ENCODE data around the gene OGFOD3.
"Not testable (repeated sequence)": the region's sequence is repeated elsewhere in the genome, so short reads cannot be mapped to it uniquely, and the experiment has no call there.

OGFOD3 gene

DNA sequence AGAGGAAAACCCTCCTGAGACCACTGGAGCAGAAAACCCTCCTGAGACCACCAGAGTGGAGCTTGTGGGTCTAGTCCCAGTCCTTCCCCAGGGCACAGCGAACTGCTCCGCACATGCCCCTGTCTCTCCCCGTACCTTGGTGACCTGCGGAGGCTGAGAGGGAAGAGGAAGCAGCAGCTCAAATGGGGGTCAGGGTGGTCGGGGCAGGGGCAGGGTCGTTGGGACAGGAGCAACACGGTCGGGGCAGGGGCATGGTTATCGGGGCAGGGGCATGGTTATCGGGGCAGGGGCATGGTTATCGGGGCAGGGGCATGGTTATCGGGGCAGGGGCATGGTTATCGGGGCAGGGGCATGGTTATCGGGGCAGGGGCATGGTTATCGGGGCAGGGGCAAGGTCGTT, 6.3 kb downstream of the OGFOD3 start:
- H3K4me3 ChIP-seq (ENCODE audit: low read depth, low read length); H3K36me3 ChIP-seq (ENCODE audit: control insufficient read depth, insufficient read depth, low read length); H3K9ac ChIP-seq (ENCODE audit: low read length); H3K27ac ChIP-seq (ENCODE audit: low read depth, low read length); H3K27me3 ChIP-seq (ENCODE audit: control insufficient read depth, insufficient read depth, low read length); H3K9me3 ChIP-seq (ENCODE audit: control insufficient read depth, insufficient read depth, low read depth, low read length); H3K4me1 ChIP-seq (ENCODE audit: control insufficient read depth, insufficient read depth, low read length): not testable (repeated sequence)

DNA sequence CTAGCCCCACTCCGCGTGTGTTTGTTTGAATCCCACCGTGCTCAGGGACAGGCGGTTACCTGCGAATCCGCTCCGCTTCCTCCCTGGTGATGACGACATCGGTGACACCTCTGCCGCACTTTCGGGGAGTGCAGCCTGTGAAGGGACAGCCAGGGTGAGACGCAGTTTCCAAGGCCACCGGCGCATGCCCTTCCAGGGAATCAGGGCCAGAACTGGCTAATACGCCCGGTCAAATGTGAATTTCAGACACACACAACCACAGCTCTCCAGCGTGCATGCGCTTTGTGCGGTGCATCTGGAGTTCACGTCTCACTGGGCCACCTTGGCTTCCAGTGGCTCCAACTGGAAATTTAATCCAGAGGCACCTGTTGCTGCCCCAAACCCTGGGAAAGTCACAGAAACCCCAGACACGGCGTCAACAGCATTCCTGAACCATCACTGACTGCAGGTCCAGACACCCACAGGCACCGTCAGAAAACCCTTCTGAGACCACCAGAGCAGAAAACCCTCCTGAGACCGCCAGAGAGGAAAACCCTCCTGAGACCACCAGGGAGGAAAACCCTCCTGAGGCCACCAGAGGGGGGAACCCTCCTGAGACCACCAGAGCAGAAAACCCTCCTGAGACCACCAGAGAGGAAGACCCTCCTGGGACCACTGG, 6.9 kb downstream of the OGFOD3 start:
- Histone ChIP-seq H3K9me3 (ENCODE audit: control insufficient read depth, insufficient read depth, low read depth, low read length) (no peaks in the 10 kb centered on the region), H3K4me1 (ENCODE audit: control insufficient read depth, insufficient read depth, low read length) (peaks cover 3% of the 10 kb centered on the region; the same call in 1 of the 2 replicates), H3K27ac (ENCODE audit: low read depth, low read length) (no peak overlapping the region), H3K9ac (ENCODE audit: low read length) (peak overlapping the region; percentile 3), H3K36me3 (ENCODE audit: control insufficient read depth, insufficient read depth, low read length) (no peaks in the 10 kb centered on the region), H3K27me3 (ENCODE audit: control insufficient read depth, insufficient read depth, low read length) (no peaks in the 10 kb centered on the region), H3K4me3 (ENCODE audit: low read depth, low read length) (no peak overlapping the region)

DNA sequence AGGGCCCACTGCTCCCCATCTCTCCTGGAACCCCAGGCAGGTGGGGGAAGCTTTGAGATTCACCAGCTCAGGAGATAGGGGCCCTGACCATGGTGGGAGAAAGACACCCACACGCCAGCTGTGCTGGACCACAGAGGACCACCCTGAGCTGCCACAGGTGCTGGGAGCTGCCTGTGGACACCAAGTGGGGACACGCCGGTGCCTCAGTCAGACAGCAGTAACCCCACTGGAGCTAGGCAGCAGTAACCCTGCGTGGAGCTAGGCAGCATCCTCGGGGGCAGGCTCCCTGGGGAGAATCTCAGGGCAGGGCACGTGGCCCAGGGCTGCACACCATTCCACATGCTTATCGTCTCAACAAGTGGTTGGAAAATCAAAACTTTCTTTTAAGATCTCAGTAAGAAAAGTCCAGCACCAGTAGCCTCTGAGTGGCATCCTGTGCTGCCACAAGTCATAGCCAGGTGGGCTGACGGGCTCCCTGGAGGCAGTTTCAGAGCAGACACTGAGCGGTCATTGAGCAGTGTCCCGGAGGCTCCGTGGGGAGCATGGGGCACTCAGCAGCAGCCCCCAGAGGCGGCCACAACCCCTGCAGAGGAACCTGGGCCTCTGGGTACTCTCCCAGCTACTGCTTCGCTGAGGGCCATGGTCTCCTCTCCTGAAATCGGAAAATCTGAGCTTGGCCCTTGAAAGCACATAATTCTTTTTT, 8.2 kb downstream of the OGFOD3 start:
- Histone ChIP-seq H3K36me3 (ENCODE audit: control insufficient read depth, insufficient read depth, low read length) (no peaks in the 10 kb centered on the region), H3K9me3 (ENCODE audit: control insufficient read depth, insufficient read depth, low read depth, low read length) (no peaks in the 10 kb centered on the region), H3K9ac (ENCODE audit: low read length) (no peak overlapping the region), H3K27ac (ENCODE audit: low read depth, low read length) (no peak overlapping the region), H3K27me3 (ENCODE audit: control insufficient read depth, insufficient read depth, low read length) (no peaks in the 10 kb centered on the region), H3K4me3 (ENCODE audit: low read depth, low read length) (no peak overlapping the region), H3K4me1 (ENCODE audit: control insufficient read depth, insufficient read depth, low read length) (peaks cover 2% of the 10 kb centered on the region; the same call in 1 of the 2 replicates)

DNA sequence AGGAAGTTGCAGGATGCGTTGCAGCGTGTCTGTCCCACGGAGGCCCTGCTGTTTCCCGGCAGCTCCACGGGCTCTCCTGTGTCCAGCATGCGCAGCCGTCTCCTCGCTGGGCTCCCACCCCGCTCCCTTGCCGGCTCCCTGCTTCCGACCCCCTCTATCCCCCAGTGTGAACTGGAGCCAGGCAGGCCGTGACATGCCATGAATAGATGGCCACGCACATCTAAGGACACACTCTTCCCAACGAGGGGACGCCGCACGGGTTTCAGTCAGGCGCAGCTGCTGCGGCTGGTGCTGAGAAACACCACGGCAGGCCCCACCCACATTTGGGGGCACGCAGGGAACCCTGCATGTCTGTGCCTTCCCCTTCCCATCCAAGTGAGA, 9.5 kb downstream of the OGFOD3 start:
- H3K27ac ChIP-seq (ENCODE audit: low read depth, low read length) = no peak overlapping the region
- no peak overlapping the region for H3K9ac ChIP-seq (ENCODE audit: low read length)

DNA sequence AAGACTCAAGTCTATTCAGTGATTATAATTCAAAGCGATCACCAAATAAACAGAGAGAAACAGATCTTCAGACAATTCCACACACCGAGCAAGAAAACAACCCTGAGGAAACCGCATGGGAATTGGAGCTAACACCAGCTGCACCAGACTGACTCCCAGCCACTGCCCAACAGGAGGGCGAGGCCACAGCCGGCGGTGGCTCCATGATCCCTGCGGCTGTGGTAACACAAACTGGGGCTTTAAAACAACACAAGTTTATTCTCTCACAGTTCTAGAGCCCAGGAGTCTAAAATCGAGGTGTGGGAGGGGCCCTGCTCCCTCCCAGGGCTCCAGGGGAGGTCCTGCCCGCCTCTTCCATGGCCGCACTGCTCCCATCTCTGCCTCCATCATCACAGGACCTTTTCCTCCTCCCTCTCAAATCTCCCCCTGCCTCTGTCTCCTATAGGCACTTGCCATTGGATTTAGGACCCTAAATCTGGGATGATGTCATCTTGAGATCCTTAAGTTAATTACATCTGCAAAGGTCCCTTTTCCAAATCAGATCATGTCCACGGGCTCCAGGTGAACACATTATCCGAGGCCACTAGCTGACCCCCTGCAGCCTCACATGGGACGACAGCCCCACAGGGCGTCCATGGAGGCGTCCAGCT, 10.0 kb downstream of the OGFOD3 start:
- Histone ChIP-seq H3K36me3 (ENCODE audit: control insufficient read depth, insufficient read depth, low read length) (peaks cover 8% of the 10 kb centered on the region), H3K27ac (ENCODE audit: low read depth, low read length) (no peak overlapping the region), H3K4me3 (ENCODE audit: low read depth, low read length) (no peak overlapping the region), H3K9ac (ENCODE audit: low read length) (no peak overlapping the region), H3K9me3 (ENCODE audit: control insufficient read depth, insufficient read depth, low read depth, low read length) (no peaks in the 10 kb centered on the region), H3K27me3 (ENCODE audit: control insufficient read depth, insufficient read depth, low read length) (no peaks in the 10 kb centered on the region), H3K4me1 (ENCODE audit: control insufficient read depth, insufficient read depth, low read length) (no peaks in the 10 kb centered on the region)

More for the DNA sequence above, 9.5 kb downstream of the OGFOD3 start:
- Histone ChIP-seq H3K4me3 (ENCODE audit: low read depth, low read length) (no peak overlapping the region), H3K9me3 (ENCODE audit: control insufficient read depth, insufficient read depth, low read depth, low read length) (no peaks in the 10 kb centered on the region), H3K4me1 (ENCODE audit: control insufficient read depth, insufficient read depth, low read length) (no peaks in the 10 kb centered on the region), H3K36me3 (ENCODE audit: control insufficient read depth, insufficient read depth, low read length) (peaks cover 2% of the 10 kb centered on the region; the same call in 1 of the 2 replicates), H3K27me3 (ENCODE audit: control insufficient read depth, insufficient read depth, low read length) (no peaks in the 10 kb centered on the region)

- Histone ChIP-seq H3K36me3 (ENCODE audit: control insufficient read depth, insufficient read depth, low read length) (peaks cover 15% of the 10 kb centered on the region), H3K4me3 (ENCODE audit: low read depth, low read length) (no peak overlapping the region), H3K27ac (ENCODE audit: low read depth, low read length) (no peak overlapping the region), H3K4me1 (ENCODE audit: control insufficient read depth, insufficient read depth, low read length) (no peaks in the 10 kb centered on the region), H3K27me3 (ENCODE audit: control insufficient read depth, insufficient read depth, low read length) (no peaks in the 10 kb centered on the region), H3K9me3 (ENCODE audit: control insufficient read depth, insufficient read depth, low read depth, low read length) (no peaks in the 10 kb centered on the region), H3K9ac (ENCODE audit: low read length) (no peak overlapping the region)
These were observed 11.1 kb downstream of the OGFOD3 start for GRCh38 chr17:82407255-82407654.

- no peaks in the 10 kb centered on the region for H3K27me3 ChIP-seq (ENCODE audit: control insufficient read depth, insufficient read depth, low read length)
- no peaks in the 10 kb centered on the region for H3K4me1 ChIP-seq (ENCODE audit: control insufficient read depth, insufficient read depth, low read length)
- H3K4me3 ChIP-seq (ENCODE audit: low read depth, low read length) = no peak overlapping the region
- peaks cover 15% of the 10 kb centered on the region for H3K36me3 ChIP-seq (ENCODE audit: control insufficient read depth, insufficient read depth, low read length)
- no peak overlapping the region for H3K27ac ChIP-seq (ENCODE audit: low read depth, low read length)
- H3K9me3 ChIP-seq (ENCODE audit: control insufficient read depth, insufficient read depth, low read depth, low read length) = no peaks in the 10 kb centered on the region
- H3K9ac ChIP-seq (ENCODE audit: low read length) = no peak overlapping the region
These were observed 12.2 kb downstream of the OGFOD3 start for GRCh38 chr17:82406131-82406671.

DNA sequence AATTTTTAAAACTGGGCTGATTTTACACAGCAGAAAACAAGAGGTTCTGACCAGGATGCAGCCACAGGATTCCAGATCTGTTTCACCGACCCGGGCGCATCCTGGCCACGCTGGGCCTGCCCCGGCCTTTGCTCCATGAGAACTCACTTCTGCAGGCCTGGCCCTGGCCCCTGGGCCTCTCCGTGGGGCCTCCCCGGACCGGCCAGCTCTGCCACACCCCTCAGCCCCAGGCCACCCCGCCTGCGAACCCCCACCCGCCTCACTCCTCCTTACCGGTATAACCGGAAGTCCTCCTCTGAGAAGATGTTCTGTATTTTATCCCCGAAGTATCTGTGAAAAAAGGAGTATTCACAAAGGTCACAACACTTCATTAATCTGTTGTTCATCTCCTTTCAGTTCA, 13.3 kb downstream of the OGFOD3 start:
- H3K27me3 ChIP-seq (ENCODE audit: control insufficient read depth, insufficient read depth, low read length) = no peaks in the 10 kb centered on the region
- no peaks in the 10 kb centered on the region for H3K9me3 ChIP-seq (ENCODE audit: control insufficient read depth, insufficient read depth, low read depth, low read length)
- peaks cover under 1% of the 10 kb centered on the region; the same call in 1 of the 2 replicates for H3K4me1 ChIP-seq (ENCODE audit: control insufficient read depth, insufficient read depth, low read length)
- H3K27ac ChIP-seq (ENCODE audit: low read depth, low read length) = no peak overlapping the region
- peaks cover 15% of the 10 kb centered on the region for H3K36me3 ChIP-seq (ENCODE audit: control insufficient read depth, insufficient read depth, low read length)
- no peak overlapping the region for H3K4me3 ChIP-seq (ENCODE audit: low read depth, low read length)
- no peak overlapping the region for H3K9ac ChIP-seq (ENCODE audit: low read length)

GRCh38 chr17:82403662-82404660, 14.4 kb downstream of the OGFOD3 start:
- Histone ChIP-seq H3K36me3 (ENCODE audit: control insufficient read depth, insufficient read depth, low read length) (peaks cover 15% of the 10 kb centered on the region), H3K4me3 (ENCODE audit: low read depth, low read length) (no peak overlapping the region), H3K27ac (ENCODE audit: low read depth, low read length) (no peak overlapping the region), H3K9me3 (ENCODE audit: control insufficient read depth, insufficient read depth, low read depth, low read length) (no peaks in the 10 kb centered on the region), H3K27me3 (ENCODE audit: control insufficient read depth, insufficient read depth, low read length) (no peaks in the 10 kb centered on the region), H3K9ac (ENCODE audit: low read length) (no peak overlapping the region), H3K4me1 (ENCODE audit: control insufficient read depth, insufficient read depth, low read length) (peaks cover 6% of the 10 kb centered on the region; the same call in 1 of the 2 replicates)

DNA sequence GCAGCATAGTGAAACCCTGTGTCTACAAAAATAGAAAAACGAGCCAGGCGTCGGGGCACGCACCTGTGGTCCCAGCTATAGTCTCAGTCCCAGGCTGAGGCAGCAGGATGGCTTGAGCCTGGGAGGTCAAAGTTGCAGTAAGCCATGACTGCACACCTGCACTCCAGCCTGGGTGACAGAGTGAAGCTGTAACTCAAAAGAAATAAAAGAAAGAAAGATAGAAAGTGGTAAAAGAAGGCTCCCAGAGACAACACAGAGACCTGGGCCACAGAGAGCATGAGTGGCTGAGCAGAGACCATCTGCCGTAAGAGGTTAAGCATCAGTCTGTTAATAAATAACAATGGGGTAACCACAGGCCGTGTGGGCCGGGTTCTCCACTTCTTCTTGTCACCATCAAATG, 15.5 kb downstream of the OGFOD3 start:
- no peaks in the 10 kb centered on the region for H3K27me3 ChIP-seq (ENCODE audit: control insufficient read depth, insufficient read depth, low read length)
- H3K4me3 ChIP-seq (ENCODE audit: low read depth, low read length) = no peak overlapping the region
- H3K36me3 ChIP-seq (ENCODE audit: control insufficient read depth, insufficient read depth, low read length) = peaks cover 15% of the 10 kb centered on the region

More for the DNA sequence above, 15.5 kb downstream of the OGFOD3 start:
- Histone ChIP-seq H3K9me3 (ENCODE audit: control insufficient read depth, insufficient read depth, low read depth, low read length) (no peaks in the 10 kb centered on the region), H3K9ac (ENCODE audit: low read length) (no peak overlapping the region), H3K27ac (ENCODE audit: low read depth, low read length) (no peak overlapping the region), H3K4me1 (ENCODE audit: control insufficient read depth, insufficient read depth, low read length) (peaks cover 6% of the 10 kb centered on the region; the same call in 1 of the 2 replicates)

Measured in HUES6 (cell line).